ENCODE measurements around the gene RAET1G. TPM values are rescaled to one million over a fixed set of nuclear protein-coding genes. Genes with fewer than 3 reads are reported as not detected.

Gene RAET1G
- total and polyA plus RNA-seq, 2 donors (not counting 1 experiment from before 2014, with no cell fraction given), result not detected

DNA sequence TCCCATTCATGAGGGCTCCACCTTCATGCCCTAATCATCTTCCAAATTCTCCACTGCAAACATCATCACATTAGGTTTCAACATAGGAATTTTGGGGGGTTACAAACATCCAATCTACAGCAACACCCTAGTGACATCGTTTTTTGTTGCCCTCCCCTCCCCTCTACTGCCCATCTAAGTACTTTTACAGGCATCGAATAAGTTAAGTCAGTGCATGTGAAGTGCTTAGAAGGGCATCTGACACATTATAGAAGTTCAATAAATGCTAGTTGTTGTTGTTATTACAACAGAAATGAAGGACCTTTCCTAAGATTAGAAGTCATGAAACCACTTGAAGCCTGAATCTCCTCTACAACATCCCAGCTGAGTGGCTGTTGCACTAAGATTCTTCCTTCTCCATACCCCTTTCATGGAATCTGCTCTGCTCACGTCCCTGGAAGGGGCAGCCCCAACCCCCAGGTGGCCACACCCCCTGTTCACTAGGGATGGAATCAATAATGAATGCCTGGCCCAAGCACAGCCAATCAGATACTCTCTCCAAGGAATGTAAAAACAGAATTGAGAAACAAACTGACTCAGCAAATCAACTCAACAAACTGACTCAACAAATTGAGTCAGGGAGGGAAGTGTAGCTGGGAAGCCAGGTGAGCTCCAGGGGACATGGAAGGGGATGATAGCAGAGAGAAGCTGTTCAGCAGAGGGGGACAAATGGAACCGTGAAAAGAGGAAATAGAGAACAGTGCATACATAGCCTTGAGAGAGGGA, 54.9 kb downstream of the RAET1G start:
- peaks cover 7% of the 10 kb centered on the region for H3K4me1 Mint-ChIP-seq
- H3K27me3 ChIP-seq (replicated peaks in 1 of 4; ENCODE audit: control extremely low read depth in 1 of 4, control insufficient read depth in 3 of 4, insufficient read depth in 4 of 4, low read length in 3 of 4), result peaks cover 0 to 8% (median 2%) of the 10 kb centered on the region in 4 experiments
- H3K27me3 Mint-ChIP-seq, result peaks cover 24% of the 10 kb centered on the region
- no peaks in the 10 kb centered on the region for H3K9me3 Mint-ChIP-seq (ENCODE audit: insufficient read depth)
- peaks cover 0 to 5% (median 0%) of the 10 kb centered on the region in 3 donors for H3K9me3 ChIP-seq (ENCODE audit: control extremely low read depth in 1 of 3, control insufficient read depth in 2 of 3, insufficient read depth in 1 of 3, low read length in 2 of 3)
- peaks cover 8 to 9% of the 10 kb centered on the region in 2 donors for H3K4me1 ChIP-seq (ENCODE audit: control insufficient read depth in 2 of 2, insufficient read depth in 2 of 2, low read length in 2 of 2)
- H2AFZ ChIP-seq (ENCODE audit: insufficient read depth, low read depth, low read length, poor library complexity, severe bottlenecking), result no peak overlapping the region
- H3K4me3 Mint-ChIP-seq, result no peak overlapping the region
- H3K4me3 ChIP-seq (ENCODE audit: control extremely low read depth in 1 of 5, extremely low read depth in 1 of 5, insufficient read depth in 1 of 5, low read depth in 2 of 5, low read length in 4 of 5), result no peak overlapping the region
- no peak for TF ChIP-seq EZH2 (IDR thresholded peaks at IDR 0.05; ENCODE audit: borderline replicate concordance, insufficient read depth, low read depth, low read length, poor library complexity, severe bottlenecking)
- TF ChIP-seq, protein P1, sequence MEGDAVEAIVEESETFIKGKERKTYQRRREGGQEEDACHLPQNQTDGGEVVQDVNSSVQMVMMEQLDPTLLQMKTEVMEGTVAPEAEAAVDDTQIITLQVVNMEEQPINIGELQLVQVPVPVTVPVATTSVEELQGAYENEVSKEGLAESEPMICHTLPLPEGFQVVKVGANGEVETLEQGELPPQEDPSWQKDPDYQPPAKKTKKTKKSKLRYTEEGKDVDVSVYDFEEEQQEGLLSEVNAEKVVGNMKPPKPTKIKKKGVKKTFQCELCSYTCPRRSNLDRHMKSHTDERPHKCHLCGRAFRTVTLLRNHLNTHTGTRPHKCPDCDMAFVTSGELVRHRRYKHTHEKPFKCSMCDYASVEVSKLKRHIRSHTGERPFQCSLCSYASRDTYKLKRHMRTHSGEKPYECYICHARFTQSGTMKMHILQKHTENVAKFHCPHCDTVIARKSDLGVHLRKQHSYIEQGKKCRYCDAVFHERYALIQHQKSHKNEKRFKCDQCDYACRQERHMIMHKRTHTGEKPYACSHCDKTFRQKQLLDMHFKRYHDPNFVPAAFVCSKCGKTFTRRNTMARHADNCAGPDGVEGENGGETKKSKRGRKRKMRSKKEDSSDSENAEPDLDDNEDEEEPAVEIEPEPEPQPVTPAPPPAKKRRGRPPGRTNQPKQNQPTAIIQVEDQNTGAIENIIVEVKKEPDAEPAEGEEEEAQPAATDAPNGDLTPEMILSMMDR (IDR thresholded peaks at IDR 0.05), result no peak
- no peak overlapping the region for H3K4me2 ChIP-seq (replicated peaks; ENCODE audit: low read depth, low read length, poor library complexity, severe bottlenecking)
- ATAC-seq (ENCODE audit: low read depth) (no peak), DNase-seq (no peak)
- intact Hi-C loops (cut with micrococcal nuclease), result no loop called here
- H3K9ac ChIP-seq (ENCODE audit: low read length), result no peak overlapping the region
- H3K27ac Mint-ChIP-seq, result no peak overlapping the region
- POLR2A ChIA-PET, result no interaction called here
- H3K79me2 ChIP-seq (ENCODE audit: control insufficient read depth, insufficient read depth, low read length), result no peaks in the 10 kb centered on the region
- H4K20me1 ChIP-seq (ENCODE audit: control insufficient read depth, insufficient read depth, low read length, poor library complexity, severe bottlenecking), result no peaks in the 10 kb centered on the region
- CTCF ChIA-PET, result interaction anchor here (1.0 to 3.6 kb wide), 3 partner anchors 27 to 36 kb away, joined by 3 to 21 read pairs (median 4); no protein-coding TSS in a partner anchor
- no peaks in the 10 kb centered on the region for H3K36me3 ChIP-seq (replicated peaks in 1 of 2; ENCODE audit: control extremely low read depth in 1 of 2, control insufficient read depth in 1 of 2, extremely low read depth in 1 of 2, insufficient read depth in 2 of 2, low read length in 1 of 2)
- no peak overlapping the region for H3K27ac ChIP-seq (ENCODE audit: low read length in 2 of 2)
- 50% methylated on average over 2 of the region's 4 CpGs for WGBS (ENCODE audit: insufficient coverage)

Other genes starting within 250 kb of the RAET1G start
- 48.0 and 54.0 TPM in 2 replicates for gene LATS1, start 205.0 kb downstream of the RAET1G start, total RNA-seq
- 11.6 and 12.3 TPM in 2 replicates for gene LATS1, start 205.0 kb downstream of the RAET1G start, polyA plus RNA-seq
- gene NUP43, start 176.6 kb downstream of the RAET1G start, total RNA-seq, result 75.7 and 77.7 TPM in 2 replicates
- 12.9 and 14.2 TPM in 2 replicates for gene NUP43, start 176.6 kb downstream of the RAET1G start, polyA plus RNA-seq
- gene PCMT1, start 173.4 kb downstream of the RAET1G start, total RNA-seq, result 46.4 and 50.0 TPM in 2 replicates
- gene PCMT1, start 173.4 kb downstream of the RAET1G start, polyA plus RNA-seq, result 30.3 and 38.0 TPM in 2 replicates
- 1.00 and 1.2 TPM in 2 replicates for gene LRP11, start 58.8 kb downstream of the RAET1G start, total RNA-seq
- gene LRP11, start 58.8 kb downstream of the RAET1G start, polyA plus RNA-seq, result 0.07 and 0.34 TPM in 2 replicates
- not detected in 2 replicates for gene RAET1E, start 25.0 kb downstream of the RAET1G start, total RNA-seq
- gene RAET1E, start 25.0 kb downstream of the RAET1G start, polyA plus RNA-seq, result not detected in 2 replicates
- not detected in 2 replicates for gene ULBP2, start 18.9 kb upstream of the RAET1G start, total RNA-seq
- gene ULBP2, start 18.9 kb upstream of the RAET1G start, polyA plus RNA-seq, result 0.31 and 1.6 TPM in 2 replicates
- gene ULBP1, start 40.8 kb upstream of the RAET1G start, total RNA-seq, result 0.12 and 0.19 TPM in 2 replicates
- gene ULBP1, start 40.8 kb upstream of the RAET1G start, polyA plus RNA-seq, result 0.04 and 0.48 TPM in 2 replicates
- gene RAET1L, start 102.4 kb upstream of the RAET1G start, total RNA-seq, result not detected in 2 replicates
- gene RAET1L, start 102.4 kb upstream of the RAET1G start, polyA plus RNA-seq, result not detected in 2 replicates
- 0.61 and 0.69 TPM in 2 replicates for gene ULBP3, start 146.0 kb upstream of the RAET1G start, total RNA-seq
- 0.10 and 0.22 TPM in 2 replicates for gene ULBP3, start 146.0 kb upstream of the RAET1G start, polyA plus RNA-seq
- not detected in 2 replicates for gene PPP1R14C, start 219.9 kb upstream of the RAET1G start, total RNA-seq
- not detected in 2 replicates for gene PPP1R14C, start 219.9 kb upstream of the RAET1G start, polyA plus RNA-seq

All from B cell (primary cell).